Mucosa of stomach (tissue), 1 donor: Measurements from ENCODE around the gene CNDP2.
"Not testable (repeated sequence)": the region's sequence is repeated elsewhere in the genome, so short reads cannot be mapped to it uniquely, and the experiment has no call there.

Experiments
- H3K27me3 ChIP-seq: one replicate; pipeline ENCODE4 v1.7.0; 2013; ENCODE audit warnings: mild to moderate bottlenecking, low read length; ENCODE audit not compliant: control insufficient read depth, insufficient read depth
- H3K36me3 ChIP-seq: one replicate; pipeline ENCODE4 v1.7.0; 2013; ENCODE audit warnings: low read length; ENCODE audit not compliant: control insufficient read depth, insufficient read depth
- H3K4me1 ChIP-seq: one replicate; pipeline ENCODE4 v1.7.0; 2013; ENCODE audit warnings: mild to moderate bottlenecking, low read length; ENCODE audit not compliant: control insufficient read depth, insufficient read depth
- H3K4me3 ChIP-seq: one replicate; pipeline ENCODE4 v1.7.0; 2013; ENCODE audit warnings: low read length
- H3K9ac ChIP-seq: one replicate; pipeline ENCODE4 v1.7.0; 2013; ENCODE audit warnings: mild to moderate bottlenecking, low read length, moderate library complexity
- H3K9me3 ChIP-seq: one replicate; pipeline ENCODE4 v1.7.0; 2013; ENCODE audit warnings: mild to moderate bottlenecking, low read length, moderate library complexity; ENCODE audit not compliant: control insufficient read depth
- donor health status: Pancreatic carcinoma.

Gene CNDP2

GRCh38 chr18:74556126-74556525 is 60.0 kb downstream of the CNDP2 start:
- Histone ChIP-seq H3K9ac (no peak overlapping the region), H3K4me1 (no peaks in the 10 kb centered on the region), H3K9me3 (no peaks in the 10 kb centered on the region), H3K4me3 (no peak overlapping the region), H3K27me3 (no peaks in the 10 kb centered on the region), H3K36me3 (no peaks in the 10 kb centered on the region)

DNA sequence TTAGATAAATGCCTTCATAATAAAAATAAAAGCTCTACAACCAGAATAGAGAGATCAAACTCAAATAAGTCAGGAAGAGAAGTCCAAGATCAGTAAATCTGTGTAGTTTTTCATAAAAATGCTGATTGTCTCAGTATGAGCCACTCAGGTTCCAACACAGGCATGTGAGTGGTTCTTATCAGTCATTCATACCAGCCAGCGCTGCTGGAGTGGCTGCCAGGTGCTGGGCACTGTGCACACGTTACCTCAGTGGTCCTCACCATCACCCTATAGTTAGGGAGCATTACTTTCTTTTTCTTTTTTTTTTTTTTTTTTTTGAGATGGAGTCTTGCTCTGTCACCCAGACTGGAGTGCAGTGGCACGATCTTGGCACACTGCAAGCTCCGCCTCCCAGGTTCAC is 61.9 kb downstream of the CNDP2 start:
- Histone ChIP-seq H3K9ac (no peak overlapping the region), H3K4me3 (no peak overlapping the region), H3K4me1 (peaks cover 11% of the 10 kb centered on the region), H3K36me3 (no peaks in the 10 kb centered on the region), H3K9me3 (no peaks in the 10 kb centered on the region), H3K27me3 (no peaks in the 10 kb centered on the region)

DNA sequence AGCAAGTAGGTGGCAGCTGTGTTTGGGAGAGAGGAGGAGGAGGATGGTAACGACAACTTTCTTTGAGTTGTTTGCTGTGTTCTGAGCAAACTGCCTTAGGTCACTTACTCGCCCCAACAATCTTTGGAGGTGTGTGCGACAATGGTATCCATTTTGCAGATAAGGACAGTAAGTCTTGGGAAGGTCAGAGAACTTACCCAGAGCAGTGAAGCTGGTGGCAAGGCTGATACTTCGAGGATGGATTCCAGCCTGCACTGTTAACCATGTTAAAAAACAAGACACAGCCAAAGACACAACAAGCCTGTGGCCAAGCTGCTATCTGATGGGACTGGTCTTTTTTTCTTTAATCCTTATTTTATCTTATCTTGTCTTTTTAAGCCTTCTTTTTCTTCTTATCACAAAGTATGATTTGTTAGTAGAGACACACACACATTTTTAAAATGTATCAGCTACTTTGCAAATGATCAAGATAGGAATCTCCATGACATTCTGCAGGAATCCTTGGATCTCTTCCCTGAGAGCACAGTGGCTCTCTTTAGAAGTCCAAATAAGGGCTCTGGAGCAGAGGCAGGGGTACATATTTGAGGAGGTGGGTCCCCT is 66.1 kb downstream of the CNDP2 start:
- H3K27me3 ChIP-seq: no peaks in the 10 kb centered on the region
- H3K36me3 ChIP-seq: no peaks in the 10 kb centered on the region
- peaks cover 29% of the 10 kb centered on the region for H3K4me1 ChIP-seq
- no peak overlapping the region for H3K9ac ChIP-seq
- H3K9me3 ChIP-seq: no peaks in the 10 kb centered on the region
- H3K4me3 ChIP-seq: no peak overlapping the region

DNA sequence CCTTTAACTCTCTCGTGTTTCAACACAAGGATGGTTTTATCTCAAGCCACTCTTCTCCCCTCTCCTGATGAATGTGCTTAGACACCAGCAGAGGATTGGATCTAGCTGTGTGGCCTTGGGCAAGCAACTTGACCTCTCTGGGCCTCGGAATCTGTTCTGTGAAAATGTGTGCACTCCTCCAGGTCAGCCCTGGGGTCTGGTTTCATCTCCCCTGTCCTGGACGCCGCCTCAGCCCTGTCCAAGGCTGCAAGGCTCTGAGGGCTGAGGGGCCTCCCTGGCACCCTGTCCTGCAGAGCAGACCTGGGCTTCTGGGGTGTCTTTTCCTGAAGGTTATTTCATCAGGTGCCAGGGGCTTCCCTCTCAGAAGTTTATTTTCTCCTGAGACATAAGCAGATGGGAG is 66.6 kb downstream of the CNDP2 start:
- Histone ChIP-seq H3K4me3 (no peak overlapping the region), H3K4me1 (peaks cover 29% of the 10 kb centered on the region), H3K9ac (no peak overlapping the region), H3K36me3 (no peaks in the 10 kb centered on the region), H3K27me3 (no peaks in the 10 kb centered on the region), H3K9me3 (no peaks in the 10 kb centered on the region)

GRCh38 chr18:74563999-74564398 is 67.8 kb downstream of the CNDP2 start:
- Histone ChIP-seq H3K4me1 (peaks cover 29% of the 10 kb centered on the region), H3K4me3 (no peak overlapping the region), H3K36me3 (no peaks in the 10 kb centered on the region), H3K9me3 (no peaks in the 10 kb centered on the region), H3K9ac (no peak overlapping the region), H3K27me3 (no peaks in the 10 kb centered on the region)

GRCh38 chr18:74565164-74565563 is 69.0 kb downstream of the CNDP2 start:
- not testable (repeated sequence) for H3K9me3 ChIP-seq, H3K9ac ChIP-seq, H3K36me3 ChIP-seq, H3K4me3 ChIP-seq, H3K27me3 ChIP-seq
- H3K4me1 ChIP-seq: peaks cover 29% of the 10 kb centered on the region

DNA sequence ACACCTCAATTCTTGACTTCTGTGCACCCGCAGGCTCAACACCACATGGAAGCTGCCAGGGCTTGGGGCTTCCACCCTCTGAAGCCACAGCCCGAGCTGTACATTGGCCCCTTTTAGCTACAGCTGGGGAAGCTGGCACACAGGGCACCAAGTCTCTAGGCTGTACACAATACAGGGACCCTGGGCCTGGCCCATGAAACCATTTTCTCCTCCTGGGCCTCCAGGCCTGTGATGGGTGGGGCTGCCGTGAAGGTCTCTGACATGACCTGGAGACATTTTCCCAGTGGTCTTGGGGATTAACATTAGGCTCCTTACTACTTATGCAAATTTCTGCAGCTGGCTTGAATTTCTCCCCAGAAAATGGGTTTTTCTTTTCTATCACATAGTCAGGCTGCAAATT is 69.8 kb downstream of the CNDP2 start:
- not testable (repeated sequence) for H3K9me3 ChIP-seq, H3K27me3 ChIP-seq, H3K36me3 ChIP-seq, H3K9ac ChIP-seq, H3K4me3 ChIP-seq
- peaks cover 29% of the 10 kb centered on the region for H3K4me1 ChIP-seq

- peaks cover 20% of the 10 kb centered on the region for H3K4me1 ChIP-seq
- no peak overlapping the region for H3K4me3 ChIP-seq
Observed at GRCh38 chr18:74567822-74568221, 71.7 kb downstream of the CNDP2 start.

DNA sequence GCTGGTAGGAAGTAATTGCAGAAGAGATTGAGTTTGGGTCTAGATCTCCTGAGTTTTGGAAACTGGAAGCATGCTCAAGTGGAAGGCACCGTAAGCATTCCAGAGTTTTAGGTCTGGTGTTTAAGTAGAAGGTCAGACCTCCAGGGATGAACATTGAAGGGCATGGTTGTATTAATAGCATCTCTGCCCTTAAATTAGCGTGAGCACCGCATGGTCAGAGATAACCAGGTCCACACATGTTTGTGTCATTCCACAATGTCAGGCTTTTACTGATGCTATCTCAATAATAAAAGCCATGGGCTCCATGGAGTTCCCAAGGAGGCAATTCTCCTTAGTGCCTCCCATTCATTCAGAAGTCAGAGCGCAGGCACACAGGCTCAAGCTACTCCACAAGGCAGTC is 73.2 kb downstream of the CNDP2 start:
- Histone ChIP-seq H3K4me1 (peaks cover 6% of the 10 kb centered on the region), H3K4me3 (no peak overlapping the region), H3K36me3 (no peaks in the 10 kb centered on the region), H3K9ac (no peak overlapping the region), H3K9me3 (no peaks in the 10 kb centered on the region), H3K27me3 (no peaks in the 10 kb centered on the region)

More at GRCh38 chr18:74567822-74568221, 71.7 kb downstream of the CNDP2 start:
- Histone ChIP-seq H3K27me3 (no peaks in the 10 kb centered on the region), H3K36me3 (no peaks in the 10 kb centered on the region), H3K9ac (no peak overlapping the region), H3K9me3 (no peaks in the 10 kb centered on the region)

DNA sequence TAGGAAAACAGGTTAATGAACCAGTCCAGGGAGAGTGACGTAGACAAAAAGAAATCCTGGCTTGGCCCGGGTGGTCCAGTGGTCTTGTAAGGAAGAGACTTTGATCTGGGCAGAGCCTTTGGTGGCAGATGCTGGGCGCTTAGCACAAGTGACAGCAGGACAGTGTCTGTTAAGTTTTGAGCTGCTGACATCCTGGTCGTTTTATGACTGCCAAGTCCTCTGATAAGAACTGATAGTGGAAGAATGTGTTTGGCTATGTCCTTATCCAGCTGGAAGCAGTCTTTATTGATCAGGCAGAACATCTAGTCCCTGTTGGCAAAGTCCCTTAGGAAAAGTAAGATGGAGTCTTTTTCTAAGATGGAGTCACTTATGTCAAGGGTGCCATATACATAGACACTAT is 74.1 kb downstream of the CNDP2 start:
- Histone ChIP-seq H3K4me1 (no peaks in the 10 kb centered on the region), H3K27me3 (no peaks in the 10 kb centered on the region), H3K4me3 (no peak overlapping the region), H3K9me3 (no peaks in the 10 kb centered on the region), H3K9ac (no peak overlapping the region), H3K36me3 (no peaks in the 10 kb centered on the region)

DNA sequence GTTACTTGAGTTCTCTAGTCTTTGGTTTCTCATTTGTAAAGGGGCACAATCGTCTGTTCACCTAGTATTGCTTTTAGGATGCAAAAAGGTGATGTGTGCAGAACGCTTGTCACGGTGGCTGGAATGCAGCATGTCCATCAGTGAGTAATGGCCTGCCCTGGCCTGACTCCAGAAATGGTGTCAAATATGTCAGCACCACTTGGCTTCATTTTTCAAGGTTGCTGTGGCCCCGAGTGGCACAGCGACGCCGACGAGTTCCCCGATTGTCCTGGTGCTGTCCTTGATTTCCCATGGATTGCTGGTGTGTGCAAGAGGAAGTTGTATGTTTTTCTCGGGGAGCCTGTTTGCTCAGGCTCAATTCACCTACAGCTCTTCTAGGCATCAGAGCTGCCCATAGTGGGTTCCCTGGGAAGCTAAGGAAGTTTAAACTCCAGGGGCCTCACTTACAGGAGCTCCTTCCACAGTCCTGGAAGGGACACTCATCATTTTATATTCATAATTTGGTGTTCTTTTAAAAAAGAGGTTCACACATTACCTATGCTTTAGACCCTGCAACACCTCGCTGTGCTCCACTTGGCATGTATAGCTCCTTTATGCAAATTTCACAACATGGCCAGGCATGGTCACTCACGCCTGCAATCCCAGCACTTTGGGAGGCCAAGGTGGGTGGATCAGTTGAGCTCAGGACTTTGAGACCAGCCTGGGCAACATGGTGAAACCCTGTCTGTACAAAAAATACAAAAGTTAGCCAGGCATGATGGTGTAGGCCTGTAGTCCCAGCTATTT is 75.9 kb downstream of the CNDP2 start:
- H3K9me3 ChIP-seq: no peaks in the 10 kb centered on the region

DNA sequence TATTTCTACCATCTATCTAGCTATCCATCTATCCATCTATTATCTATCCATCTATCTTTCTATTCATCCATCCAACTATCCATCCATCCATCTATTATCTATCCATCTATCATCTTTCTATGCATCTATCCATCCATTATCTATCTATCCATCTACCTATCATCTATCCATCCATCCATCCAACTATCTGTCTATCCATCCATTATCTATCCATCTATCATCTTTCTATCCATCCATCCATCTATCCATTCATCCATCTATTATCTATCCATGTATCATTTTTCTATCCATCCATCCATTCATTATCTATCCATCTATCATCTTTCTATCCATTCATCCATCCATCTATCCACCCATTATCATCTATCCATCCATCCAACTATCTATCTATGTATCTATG is 76.9 kb downstream of the CNDP2 start:
- no peak overlapping the region for H3K9ac ChIP-seq
- no peaks in the 10 kb centered on the region for H3K27me3 ChIP-seq

More for the DNA sequence above, 75.9 kb downstream of the CNDP2 start:
- Histone ChIP-seq H3K27me3 (no peaks in the 10 kb centered on the region), H3K4me3 (no peak overlapping the region), H3K36me3 (no peaks in the 10 kb centered on the region), H3K4me1 (no peaks in the 10 kb centered on the region), H3K9ac (no peak overlapping the region)

More for the DNA sequence above, 76.9 kb downstream of the CNDP2 start:
- H3K4me1 ChIP-seq: no peaks in the 10 kb centered on the region
- no peaks in the 10 kb centered on the region for H3K36me3 ChIP-seq
- H3K9me3 ChIP-seq: no peaks in the 10 kb centered on the region
- no peak overlapping the region for H3K4me3 ChIP-seq
